ENCODE results near the gene ABHD3. TPM values are rescaled to one million over a fixed set of nuclear protein-coding genes. Genes with fewer than 3 reads are reported as not detected.

ABHD3 gene

Small RNAs within 50 kb of the gene (small RNA-seq; reads per million reads assigned to genes)
- gene MIR320C1 (not detected), gene RF00019 (not detected), gene RF01241 (0.21 reads per million)
